Subcutaneous abdominal adipose tissue (tissue), 5 donors: Measurements from ENCODE around the gene STK32C.
A peak's percentile ranks its signal among the peaks of the same experiment; 100 is the strongest.

Experiments used
- H3K27ac ChIP-seq: one replicate; pipeline ENCODE4 v1.7.0; 2013; ENCODE audit warnings: low read depth, mild to moderate bottlenecking, inconsistent platforms, low read length, moderate library complexity
- H3K27me3 ChIP-seq, 5 donors: one replicate each; pipeline ENCODE4 v1.7.0; 2013; ENCODE audit warnings: low read length in 5 of 5, inconsistent platforms in 1 of 5; ENCODE audit not compliant: control insufficient read depth in 5 of 5, insufficient read depth in 4 of 5
- H3K36me3 ChIP-seq, 5 donors: one replicate each; pipeline ENCODE4 v1.7.0; 2013; ENCODE audit warnings: low read length in 5 of 5; ENCODE audit not compliant: control insufficient read depth in 5 of 5, insufficient read depth in 5 of 5
- H3K4me1 ChIP-seq, 5 donors: one replicate each; pipeline ENCODE4 v1.7.0; 2013; ENCODE audit warnings: low read length in 5 of 5, mild to moderate bottlenecking in 3 of 5, moderate library complexity in 1 of 5; ENCODE audit not compliant: control insufficient read depth in 5 of 5, insufficient read depth in 5 of 5
- H3K4me3 ChIP-seq, 5 donors: one replicate each; pipeline ENCODE4 v1.7.0; 2013; ENCODE audit warnings: low read length in 5 of 5, low read depth in 1 of 5
- H3K9ac ChIP-seq, 5 donors: one replicate each; pipeline ENCODE4 v1.7.0; 2013; ENCODE audit warnings: low read length in 5 of 5, mild to moderate bottlenecking in 4 of 5, moderate library complexity in 3 of 5
- H3K9me3 ChIP-seq, 5 donors: one replicate each; pipeline ENCODE4 v1.7.0; 2013; ENCODE audit warnings: low read length in 5 of 5; ENCODE audit not compliant: control insufficient read depth in 5 of 5
- donor health status: healthy.
- donor health status: healthy.
- donor health status: healthy.
- donor health status: healthy.
- donor health status: healthy.

Gene STK32C

DNA sequence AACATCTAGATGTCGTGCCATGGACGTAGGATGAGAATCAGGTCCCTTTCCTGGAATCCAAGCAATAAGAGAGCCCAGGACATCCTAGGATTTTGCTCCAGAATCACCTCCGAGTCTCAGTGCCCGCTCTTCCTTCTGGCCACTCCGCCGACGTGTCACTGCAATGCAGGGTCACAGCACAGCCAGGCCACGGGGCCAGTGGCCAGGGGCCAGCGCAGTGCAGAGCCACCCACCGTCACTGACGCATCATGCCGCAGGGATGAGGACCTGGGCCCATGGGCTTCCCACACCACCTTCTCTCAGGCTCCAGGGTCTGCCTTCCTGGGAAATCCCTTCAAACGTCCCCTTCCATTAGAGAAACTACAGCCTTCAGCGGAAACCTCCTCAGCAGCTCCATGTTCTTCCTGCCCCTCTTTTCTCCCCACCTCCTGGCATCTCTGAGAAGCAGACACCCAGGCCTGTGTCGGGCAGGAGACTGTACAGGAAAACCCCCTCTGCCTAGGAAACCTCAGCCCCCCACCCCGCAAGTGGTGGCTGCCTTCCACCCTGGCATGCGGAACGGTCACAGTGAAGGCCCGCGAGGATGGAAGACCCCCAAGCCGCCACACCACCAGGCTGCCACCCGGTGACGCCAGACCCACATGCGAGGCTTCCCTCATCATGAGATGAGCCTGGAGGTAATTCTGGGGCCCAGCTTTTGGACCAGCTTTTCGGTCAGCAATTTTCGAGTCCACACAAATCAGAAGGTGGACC, 32.1 kb downstream of the STK32C start:
- Histone ChIP-seq H3K9me3 (no peaks in the 10 kb centered on the region), H3K9ac (no peak overlapping the region)

DNA sequence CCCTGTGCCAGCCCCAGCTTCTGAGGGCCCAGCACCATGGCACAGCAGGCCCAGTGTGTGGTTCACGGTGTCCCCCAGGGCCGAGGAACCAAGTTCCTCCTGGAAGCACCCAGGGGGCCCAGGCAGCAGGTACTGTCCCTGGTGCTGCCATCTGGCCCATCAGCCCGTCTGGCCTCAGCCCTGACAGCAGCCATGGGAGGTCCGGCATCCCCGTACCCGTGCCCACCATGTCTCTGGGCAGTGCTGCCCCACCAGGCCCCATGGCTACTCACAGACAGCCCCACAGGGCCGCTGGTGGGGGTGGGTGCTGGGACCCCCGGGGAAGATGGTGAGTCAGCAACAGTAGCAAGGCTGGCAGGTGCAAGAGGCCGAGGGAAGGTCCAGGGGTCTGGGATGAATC, 32.8 kb downstream of the STK32C start:
- peaks cover 0 to 3% (median 0%) of the 10 kb centered on the region in 5 donors for H3K27me3 ChIP-seq
- H3K27ac ChIP-seq, result no peak overlapping the region
- H3K9ac ChIP-seq, result no peak overlapping the region
- no peaks in the 10 kb centered on the region for H3K36me3 ChIP-seq
- H3K4me3 ChIP-seq, result no peak overlapping the region
- H3K9me3 ChIP-seq, result no peaks in the 10 kb centered on the region
- peaks cover 1 to 12% (median 10%) of the 10 kb centered on the region in 5 donors for H3K4me1 ChIP-seq

More for the DNA sequence above, 32.1 kb downstream of the STK32C start:
- H3K4me1 ChIP-seq, result peaks cover 1 to 12% (median 10%) of the 10 kb centered on the region in 5 donors
- no peak overlapping the region for H3K4me3 ChIP-seq
- H3K36me3 ChIP-seq, result no peaks in the 10 kb centered on the region
- H3K27ac ChIP-seq, result no peak overlapping the region
- H3K27me3 ChIP-seq, result peaks cover 0 to 3% (median 0%) of the 10 kb centered on the region in 5 donors

DNA sequence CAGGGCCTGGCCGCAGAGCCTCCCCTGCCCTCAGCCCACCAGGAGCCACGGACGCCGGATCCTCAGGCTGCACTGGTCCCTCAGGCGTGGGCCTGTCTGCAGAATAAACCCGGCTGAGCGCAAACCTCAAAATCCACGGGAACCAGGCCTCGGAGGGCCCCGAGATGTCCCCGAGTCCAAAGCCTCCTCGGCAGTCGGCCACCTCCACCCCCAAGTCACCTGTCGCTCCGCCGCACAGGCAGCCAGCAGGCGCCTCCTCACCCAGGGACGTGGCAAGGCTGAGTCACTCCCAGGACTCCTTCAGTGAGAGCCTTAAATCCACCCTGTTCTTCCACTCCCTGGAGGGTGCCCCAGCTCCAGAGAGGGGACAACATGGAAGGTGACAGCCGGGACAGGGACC, 33.2 kb downstream of the STK32C start:
- Histone ChIP-seq H3K4me3 (no peak overlapping the region), H3K36me3 (no peaks in the 10 kb centered on the region), H3K27me3 (peaks cover 0 to 3% (median 0%) of the 10 kb centered on the region in 5 donors), H3K4me1 (peaks cover 1 to 12% (median 10%) of the 10 kb centered on the region in 5 donors), H3K9me3 (no peaks in the 10 kb centered on the region), H3K9ac (no peak overlapping the region), H3K27ac (no peak overlapping the region)

DNA sequence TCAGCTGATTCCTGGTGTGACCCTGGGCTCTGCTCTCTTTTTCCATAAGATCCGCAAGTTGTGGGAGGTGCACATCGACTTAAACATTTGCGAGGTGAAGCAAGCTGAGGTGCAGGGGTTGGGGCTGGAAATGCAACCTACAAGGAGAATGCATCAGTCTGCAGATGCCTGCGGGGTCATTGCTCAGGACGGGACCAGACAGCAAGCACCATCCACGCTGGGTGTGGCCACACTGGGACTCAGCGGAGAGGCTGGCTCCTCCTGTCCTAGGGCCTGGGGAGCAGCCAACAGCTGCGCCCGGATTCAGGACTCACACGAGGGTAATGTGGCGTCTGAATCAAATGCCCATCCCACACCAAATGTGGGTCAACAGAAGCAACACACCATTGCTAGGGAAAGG, 33.8 kb downstream of the STK32C start:
- H3K27me3 ChIP-seq, result peaks cover 0 to 3% (median 0%) of the 10 kb centered on the region in 5 donors
- H3K4me1 ChIP-seq, result peaks cover 1 to 12% (median 10%) of the 10 kb centered on the region in 5 donors
- H3K9ac ChIP-seq, result no peak overlapping the region
- no peak overlapping the region for H3K27ac ChIP-seq
- no peaks in the 10 kb centered on the region for H3K9me3 ChIP-seq
- H3K36me3 ChIP-seq, result peaks cover 0 to under 1% (median 0%) of the 10 kb centered on the region in 5 donors
- H3K4me3 ChIP-seq, result no peak overlapping the region

DNA sequence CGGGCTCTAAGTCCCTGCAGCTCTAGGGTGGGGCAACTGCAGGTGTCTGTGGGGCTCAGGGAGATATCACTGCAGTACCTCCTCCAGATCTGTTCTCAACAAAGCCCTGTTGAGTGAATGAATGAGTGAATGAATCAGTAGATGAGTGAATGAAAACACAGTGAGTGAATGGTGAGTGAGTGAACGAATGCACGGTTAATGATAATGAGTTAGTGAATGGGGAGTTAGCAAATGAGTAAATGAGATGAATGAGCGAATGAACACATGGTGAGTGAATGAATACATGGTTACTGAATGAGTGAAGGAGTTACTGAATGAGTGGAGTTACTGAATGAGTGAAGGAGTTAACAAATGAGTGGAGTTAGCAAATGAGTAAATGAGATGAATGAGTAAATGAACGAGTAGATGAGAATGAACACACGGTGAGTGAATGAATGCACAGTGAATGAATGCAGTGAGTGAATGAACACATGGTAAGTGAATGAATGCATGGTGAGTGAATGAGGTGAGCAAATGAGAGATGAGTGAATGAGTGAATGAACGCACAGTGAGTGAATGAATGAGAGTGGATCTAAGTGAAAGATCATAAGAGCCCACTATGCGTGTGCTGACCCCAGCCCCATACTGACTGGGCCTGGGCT, 34.3 kb downstream of the STK32C start:
- Histone ChIP-seq H3K9me3 (no peaks in the 10 kb centered on the region), H3K27ac (no peak overlapping the region), H3K4me1 (peaks cover 1 to 12% (median 10%) of the 10 kb centered on the region in 5 donors), H3K9ac (no peak overlapping the region), H3K36me3 (peaks cover 0 to 2% (median 0%) of the 10 kb centered on the region in 5 donors), H3K4me3 (no peak overlapping the region), H3K27me3 (peaks cover 0 to 3% (median 0%) of the 10 kb centered on the region in 5 donors)

DNA sequence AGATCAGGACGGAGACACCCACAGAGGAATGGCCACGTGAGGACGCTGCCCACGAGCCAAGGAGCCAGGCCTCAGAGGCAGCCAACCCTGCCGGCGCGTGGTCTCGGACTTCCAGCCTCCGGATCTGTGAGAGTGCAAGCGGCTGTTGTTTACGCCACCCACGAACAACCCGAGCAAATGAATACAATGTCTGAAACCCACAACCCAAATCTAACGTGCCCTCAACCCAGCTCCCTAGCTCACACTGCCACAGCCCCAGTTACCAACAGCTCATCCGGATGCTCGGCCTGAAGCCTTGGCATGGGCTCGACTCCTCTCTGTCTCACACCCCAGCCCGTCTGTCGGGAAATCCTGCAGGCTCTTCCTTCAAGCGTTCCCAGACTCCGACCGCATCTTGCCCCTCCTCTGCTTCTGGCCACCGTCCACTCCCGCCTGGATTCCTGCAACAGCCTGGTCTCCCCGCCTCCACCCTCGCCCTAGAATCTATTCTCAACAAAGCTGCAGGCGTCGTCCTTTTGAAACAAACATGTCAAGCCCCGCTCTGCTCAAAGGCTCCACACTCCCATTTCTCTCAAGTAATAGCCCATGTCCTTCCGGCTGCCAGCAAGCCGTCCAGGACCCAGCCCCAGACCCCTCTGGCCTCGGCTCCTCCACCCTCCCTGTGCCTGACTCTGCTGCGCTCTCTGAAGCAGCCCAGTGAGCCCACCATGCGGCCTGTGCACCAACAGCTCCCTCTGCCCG, 35.3 kb downstream of the STK32C start:
- H3K27ac ChIP-seq, result no peak overlapping the region

DNA sequence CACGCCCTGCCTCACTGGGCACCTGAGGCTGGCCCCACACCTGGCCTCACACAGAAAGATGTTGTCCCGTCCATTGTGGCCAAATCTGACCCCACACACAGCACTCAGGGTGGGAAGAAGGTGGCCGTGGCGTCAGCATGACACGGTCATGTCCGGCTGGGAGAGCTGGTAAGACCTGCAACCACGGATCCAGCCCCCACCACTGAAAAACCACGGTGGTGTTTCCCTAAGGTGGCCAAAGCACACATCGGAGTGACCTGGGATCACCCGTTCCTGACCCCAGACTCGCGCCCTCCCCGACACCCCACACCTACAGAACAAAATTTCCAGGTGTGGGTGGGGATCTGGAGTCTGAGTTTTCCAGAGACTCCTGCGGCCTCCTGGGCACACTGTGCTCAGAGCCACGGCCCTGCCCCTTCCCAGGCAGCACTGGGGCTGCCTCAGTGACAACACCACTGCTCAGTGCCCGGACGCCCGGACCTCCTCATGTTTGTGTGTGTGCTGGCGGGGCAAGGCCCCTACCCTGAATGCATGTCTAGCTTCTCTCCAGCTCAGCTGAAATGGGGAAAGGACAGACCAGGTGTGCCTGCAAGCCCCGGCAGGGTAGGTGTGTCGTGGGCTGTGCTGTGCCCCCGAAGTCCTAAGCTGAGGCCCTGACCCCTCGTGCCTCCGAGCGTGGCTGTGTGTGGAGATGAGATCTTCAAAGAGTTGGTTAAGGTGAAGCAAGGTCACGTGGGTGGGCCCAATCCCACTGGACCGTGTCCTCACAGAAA, 36.1 kb downstream of the STK32C start:
- H3K9ac ChIP-seq, result peak overlapping the region in 1 of 5 donors; percentile 43
- H3K36me3 ChIP-seq, result peaks cover 0 to 2% (median 0%) of the 10 kb centered on the region in 5 donors
- H3K4me1 ChIP-seq, result peaks cover 1 to 15% (median 10%) of the 10 kb centered on the region in 5 donors
- no peaks in the 10 kb centered on the region for H3K9me3 ChIP-seq
- no peaks in the 10 kb centered on the region for H3K27me3 ChIP-seq
- no peak overlapping the region for H3K27ac ChIP-seq
- H3K4me3 ChIP-seq, result no peak overlapping the region

More for the DNA sequence above, 35.3 kb downstream of the STK32C start:
- Histone ChIP-seq H3K4me3 (peak overlapping the region in 2 of 5 donors; percentile 17 to 45), H3K36me3 (peaks cover 0 to 2% (median 0%) of the 10 kb centered on the region in 5 donors), H3K4me1 (peaks cover 1 to 12% (median 10%) of the 10 kb centered on the region in 5 donors), H3K9ac (peak overlapping the region in 2 of 5 donors; percentile 14 to 43), H3K9me3 (no peaks in the 10 kb centered on the region), H3K27me3 (peaks cover 0 to 3% (median 0%) of the 10 kb centered on the region in 5 donors)

DNA sequence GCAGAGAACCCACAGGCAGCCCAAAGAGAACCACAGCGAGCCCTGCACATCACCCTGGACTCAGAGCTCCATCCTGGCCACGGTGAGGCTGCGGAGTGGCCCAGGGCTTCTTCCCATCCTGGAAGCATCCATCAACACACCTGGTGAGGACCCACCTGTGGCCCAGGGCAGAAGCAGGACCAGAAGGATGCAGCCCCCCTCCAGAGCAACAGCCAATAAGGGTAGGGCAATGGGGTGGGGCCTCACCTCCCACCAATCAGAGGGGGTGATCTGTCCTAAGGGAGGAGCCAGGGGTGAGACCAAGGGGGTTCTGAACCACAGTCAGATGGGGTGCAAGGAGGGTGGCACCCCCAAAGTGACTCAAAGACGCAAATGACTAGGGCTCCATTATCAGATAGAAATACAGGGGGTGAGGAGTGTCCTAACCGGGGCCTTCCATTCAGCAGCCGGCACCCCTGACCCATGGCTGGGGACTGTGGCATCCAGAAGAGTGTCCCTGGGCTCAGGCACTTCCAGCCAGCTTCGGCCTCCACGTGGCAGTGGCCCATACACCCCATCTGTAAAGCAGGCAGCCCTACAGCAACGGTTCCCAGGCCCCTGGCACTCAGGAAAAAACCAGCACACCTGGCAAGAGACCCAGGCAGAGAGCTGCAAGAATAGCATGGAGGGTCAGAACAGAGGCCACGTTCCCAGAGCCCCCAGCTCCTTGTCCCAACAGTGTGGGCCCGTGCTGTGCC, 36.9 kb downstream of the STK32C start:
- Histone ChIP-seq H3K4me3 (no peak overlapping the region), H3K9ac (no peak overlapping the region), H3K27ac (no peak overlapping the region), H3K36me3 (peaks cover 0 to 2% (median 0%) of the 10 kb centered on the region in 5 donors), H3K27me3 (no peaks in the 10 kb centered on the region), H3K9me3 (no peaks in the 10 kb centered on the region), H3K4me1 (peaks cover 1 to 15% (median 10%) of the 10 kb centered on the region in 5 donors)

DNA sequence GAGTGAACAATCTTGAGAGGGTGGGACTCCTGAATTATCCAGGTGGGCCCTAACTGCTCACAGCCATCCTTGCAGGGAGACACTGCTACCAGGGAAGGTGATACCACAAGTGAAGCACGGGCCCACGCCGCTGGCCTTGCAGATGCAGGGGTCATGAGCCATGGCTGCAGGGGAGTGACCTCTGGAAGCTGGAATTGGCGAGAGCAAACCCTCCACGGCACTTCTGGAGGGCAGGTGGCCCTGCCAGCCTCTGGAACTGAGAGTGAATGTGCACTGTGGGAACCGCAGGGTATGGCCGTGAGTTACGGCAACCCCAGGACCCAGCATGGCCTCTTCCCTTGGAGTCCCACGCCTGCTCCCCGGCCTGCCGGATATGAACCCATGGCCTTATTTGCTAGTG, 37.5 kb downstream of the STK32C start:
- peaks cover 0 to 2% (median 0%) of the 10 kb centered on the region in 5 donors for H3K36me3 ChIP-seq
- H3K4me3 ChIP-seq, result no peak overlapping the region
- no peak overlapping the region for H3K9ac ChIP-seq
- H3K27ac ChIP-seq, result no peak overlapping the region
- peaks cover 1 to 15% (median 10%) of the 10 kb centered on the region in 5 donors for H3K4me1 ChIP-seq
- no peaks in the 10 kb centered on the region for H3K9me3 ChIP-seq
- no peaks in the 10 kb centered on the region for H3K27me3 ChIP-seq
